H1 (cell line): ENCODE results near the gene HECTD4. TPM values are rescaled to one million over a fixed set of nuclear protein-coding genes. Genes with fewer than 3 reads are reported as not detected.

Experiments used
- HDAC2 ChIP-seq, 2 experiments: fragments of 300-600 bp in 1 of 2; sonication (generic) in 1 of 2; IDR thresholded peaks; 2 replicates each; pipeline ENCODE4 v1.6.1; 2011 to 2012; ENCODE audit warnings: low read depth in 2 of 2, low read length in 2 of 2, mild to moderate bottlenecking in 2 of 2, moderate library complexity in 2 of 2, borderline replicate concordance in 1 of 2, inconsistent platforms in 1 of 2
- JUND ChIP-seq: IDR thresholded peaks from 2 replicates; pipeline ENCODE4 v1.6.1; 2011; ENCODE audit warnings: mild to moderate bottlenecking, improper control_type of control experiment, low read length
- KDM4A ChIP-seq: IDR thresholded peaks from one replicate; pipeline ENCODE4 v1.7.1; 2012; ENCODE audit warnings: low read depth, mild to moderate bottlenecking, moderate library complexity, low read length, inconsistent platforms; ENCODE audit not compliant: severe bottlenecking
- POU5F1 ChIP-seq: IDR thresholded peaks from 2 replicates; pipeline ENCODE4 v1.6.1; 2011; ENCODE audit warnings: low read depth, mild to moderate bottlenecking, low read length, moderate library complexity
- polyA plus RNA-seq, 7 experiments: library from polyadenylated mRNA; depleted of rRNA in 3 of 7; stranded (reverse) in 5 of 7; unstranded in 2 of 7; fragments of >200 nt in 5 of 7; fragments of 200-250 nt in 2 of 7; gene quantifications; 1 replicate in 5 of 7; 2 replicates in 1 of 7; 4 replicates in 1 of 7; pipeline versions ENCODE4 v1.2.1 to v1.2.3, GENCODE V29; 2011 to 2013; ENCODE audit warnings: missing spikeins in 2 of 7, mixed read lengths in 2 of 7
- total RNA-seq: library from RNA; stranded (reverse); fragmentation: NEBNext Ultra II Directional; extraction: Animal tissue kit (Norgen Biotek cat#: 25700); gene quantifications from 2 replicates; pipeline ENCODE4 v1.2.1, GENCODE V29; 2021
- TF ChIP-seq, protein P1 (sequence below): fragments of 300-600 bp; sonication (generic); IDR thresholded peaks from 2 replicates; pipeline ENCODE4 v1.7.1; 2012; ENCODE audit warnings: low read length, moderate library complexity, mild to moderate bottlenecking, inconsistent platforms; ENCODE audit not compliant: insufficient replicate concordance

HECTD4 gene
- total and polyA plus RNA-seq, 2 of the 8 experiments (the other 6 are each of a cell fraction or from before 2014, with no cell fraction given), result 6.5 to 33.7 TPM

DNA sequence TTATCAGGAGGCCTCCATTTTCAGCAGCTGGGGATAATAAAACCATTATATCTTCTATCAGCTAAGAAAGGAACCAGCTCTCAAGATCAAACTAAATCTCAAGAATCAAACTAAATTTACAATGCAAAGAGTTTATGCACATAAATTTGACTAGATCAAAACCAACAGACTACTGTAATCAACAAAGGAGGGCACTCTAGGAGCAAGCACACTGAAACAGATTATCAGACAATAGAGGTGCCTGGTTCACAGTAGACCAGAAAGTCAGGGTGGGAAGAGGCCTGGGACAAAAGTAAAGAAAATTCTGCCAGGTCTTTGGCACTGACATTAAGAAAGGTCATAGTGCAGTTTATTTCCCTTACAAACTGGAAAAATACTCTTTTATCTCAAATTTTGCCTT, 61.0 kb downstream of the HECTD4 start (continued):
- TF ChIP-seq, protein P1, sequence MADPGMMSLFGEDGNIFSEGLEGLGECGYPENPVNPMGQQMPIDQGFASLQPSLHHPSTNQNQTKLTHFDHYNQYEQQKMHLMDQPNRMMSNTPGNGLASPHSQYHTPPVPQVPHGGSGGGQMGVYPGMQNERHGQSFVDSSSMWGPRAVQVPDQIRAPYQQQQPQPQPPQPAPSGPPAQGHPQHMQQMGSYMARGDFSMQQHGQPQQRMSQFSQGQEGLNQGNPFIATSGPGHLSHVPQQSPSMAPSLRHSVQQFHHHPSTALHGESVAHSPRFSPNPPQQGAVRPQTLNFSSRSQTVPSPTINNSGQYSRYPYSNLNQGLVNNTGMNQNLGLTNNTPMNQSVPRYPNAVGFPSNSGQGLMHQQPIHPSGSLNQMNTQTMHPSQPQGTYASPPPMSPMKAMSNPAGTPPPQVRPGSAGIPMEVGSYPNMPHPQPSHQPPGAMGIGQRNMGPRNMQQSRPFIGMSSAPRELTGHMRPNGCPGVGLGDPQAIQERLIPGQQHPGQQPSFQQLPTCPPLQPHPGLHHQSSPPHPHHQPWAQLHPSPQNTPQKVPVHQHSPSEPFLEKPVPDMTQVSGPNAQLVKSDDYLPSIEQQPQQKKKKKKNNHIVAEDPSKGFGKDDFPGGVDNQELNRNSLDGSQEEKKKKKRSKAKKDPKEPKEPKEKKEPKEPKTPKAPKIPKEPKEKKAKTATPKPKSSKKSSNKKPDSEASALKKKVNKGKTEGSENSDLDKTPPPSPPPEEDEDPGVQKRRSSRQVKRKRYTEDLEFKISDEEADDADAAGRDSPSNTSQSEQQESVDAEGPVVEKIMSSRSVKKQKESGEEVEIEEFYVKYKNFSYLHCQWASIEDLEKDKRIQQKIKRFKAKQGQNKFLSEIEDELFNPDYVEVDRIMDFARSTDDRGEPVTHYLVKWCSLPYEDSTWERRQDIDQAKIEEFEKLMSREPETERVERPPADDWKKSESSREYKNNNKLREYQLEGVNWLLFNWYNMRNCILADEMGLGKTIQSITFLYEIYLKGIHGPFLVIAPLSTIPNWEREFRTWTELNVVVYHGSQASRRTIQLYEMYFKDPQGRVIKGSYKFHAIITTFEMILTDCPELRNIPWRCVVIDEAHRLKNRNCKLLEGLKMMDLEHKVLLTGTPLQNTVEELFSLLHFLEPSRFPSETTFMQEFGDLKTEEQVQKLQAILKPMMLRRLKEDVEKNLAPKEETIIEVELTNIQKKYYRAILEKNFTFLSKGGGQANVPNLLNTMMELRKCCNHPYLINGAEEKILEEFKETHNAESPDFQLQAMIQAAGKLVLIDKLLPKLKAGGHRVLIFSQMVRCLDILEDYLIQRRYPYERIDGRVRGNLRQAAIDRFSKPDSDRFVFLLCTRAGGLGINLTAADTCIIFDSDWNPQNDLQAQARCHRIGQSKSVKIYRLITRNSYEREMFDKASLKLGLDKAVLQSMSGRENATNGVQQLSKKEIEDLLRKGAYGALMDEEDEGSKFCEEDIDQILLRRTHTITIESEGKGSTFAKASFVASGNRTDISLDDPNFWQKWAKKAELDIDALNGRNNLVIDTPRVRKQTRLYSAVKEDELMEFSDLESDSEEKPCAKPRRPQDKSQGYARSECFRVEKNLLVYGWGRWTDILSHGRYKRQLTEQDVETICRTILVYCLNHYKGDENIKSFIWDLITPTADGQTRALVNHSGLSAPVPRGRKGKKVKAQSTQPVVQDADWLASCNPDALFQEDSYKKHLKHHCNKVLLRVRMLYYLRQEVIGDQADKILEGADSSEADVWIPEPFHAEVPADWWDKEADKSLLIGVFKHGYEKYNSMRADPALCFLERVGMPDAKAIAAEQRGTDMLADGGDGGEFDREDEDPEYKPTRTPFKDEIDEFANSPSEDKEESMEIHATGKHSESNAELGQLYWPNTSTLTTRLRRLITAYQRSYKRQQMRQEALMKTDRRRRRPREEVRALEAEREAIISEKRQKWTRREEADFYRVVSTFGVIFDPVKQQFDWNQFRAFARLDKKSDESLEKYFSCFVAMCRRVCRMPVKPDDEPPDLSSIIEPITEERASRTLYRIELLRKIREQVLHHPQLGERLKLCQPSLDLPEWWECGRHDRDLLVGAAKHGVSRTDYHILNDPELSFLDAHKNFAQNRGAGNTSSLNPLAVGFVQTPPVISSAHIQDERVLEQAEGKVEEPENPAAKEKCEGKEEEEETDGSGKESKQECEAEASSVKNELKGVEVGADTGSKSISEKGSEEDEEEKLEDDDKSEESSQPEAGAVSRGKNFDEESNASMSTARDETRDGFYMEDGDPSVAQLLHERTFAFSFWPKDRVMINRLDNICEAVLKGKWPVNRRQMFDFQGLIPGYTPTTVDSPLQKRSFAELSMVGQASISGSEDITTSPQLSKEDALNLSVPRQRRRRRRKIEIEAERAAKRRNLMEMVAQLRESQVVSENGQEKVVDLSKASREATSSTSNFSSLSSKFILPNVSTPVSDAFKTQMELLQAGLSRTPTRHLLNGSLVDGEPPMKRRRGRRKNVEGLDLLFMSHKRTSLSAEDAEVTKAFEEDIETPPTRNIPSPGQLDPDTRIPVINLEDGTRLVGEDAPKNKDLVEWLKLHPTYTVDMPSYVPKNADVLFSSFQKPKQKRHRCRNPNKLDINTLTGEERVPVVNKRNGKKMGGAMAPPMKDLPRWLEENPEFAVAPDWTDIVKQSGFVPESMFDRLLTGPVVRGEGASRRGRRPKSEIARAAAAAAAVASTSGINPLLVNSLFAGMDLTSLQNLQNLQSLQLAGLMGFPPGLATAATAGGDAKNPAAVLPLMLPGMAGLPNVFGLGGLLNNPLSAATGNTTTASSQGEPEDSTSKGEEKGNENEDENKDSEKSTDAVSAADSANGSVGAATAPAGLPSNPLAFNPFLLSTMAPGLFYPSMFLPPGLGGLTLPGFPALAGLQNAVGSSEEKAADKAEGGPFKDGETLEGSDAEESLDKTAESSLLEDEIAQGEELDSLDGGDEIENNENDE, result no peak
- TF ChIP-seq HDAC2 (IDR thresholded peaks at IDR 0.05; ENCODE audit: borderline replicate concordance in 1 of 2, low read depth in 2 of 2, low read length in 2 of 2) (no peak), POU5F1 (no peak), KDM4A (no peak), JUND (no peak)
- TF ChIP-seq, all 59 proteins: peak for 0
